Keratinocyte (primary cell): ENCODE results near the gene SLC38A3. TPM values are rescaled to one million over a fixed set of nuclear protein-coding genes. Genes with fewer than 3 reads are reported as not detected.
A peak's percentile ranks its signal among the peaks of the same experiment; 100 is the strongest.

Experiments used
- DNase-seq: peaks from one replicate; pipeline ENCODE4 v3.0.0-alpha.2; 2011; ENCODE audit warnings: low read depth, missing footprints, low spot score
- FAIRE-seq: peaks from 2 replicates; lab custom pipeline; 2011; peaks lifted over from hg19 to GRCh38; lab: Jason Lieb, UNC
- H2AFZ ChIP-seq: 2 replicates; pipeline ENCODE4 v1.6.0; 2012; ENCODE audit warnings: low read length, control low read depth, inconsistent platforms; ENCODE audit not compliant: control insufficient read depth
- H3K27ac ChIP-seq: 2 replicates; pipeline ENCODE4 v1.5.1; 2011; ENCODE audit warnings: low read length; ENCODE audit not compliant: control insufficient read depth, insufficient read depth
- H3K27me3 ChIP-seq: 3 replicates; pipeline ENCODE4 v1.6.0; 2011; ENCODE audit warnings: low read length; ENCODE audit not compliant: control insufficient read depth, insufficient read depth; ENCODE audit errors: extremely low read depth
- H3K36me3 ChIP-seq, 2 experiments: 2 replicates in 1 of 2; 3 replicates in 1 of 2; pipeline ENCODE4 v1.5.1; 2011; ENCODE audit warnings: low read length in 2 of 2, mild to moderate bottlenecking in 1 of 2; ENCODE audit not compliant: control insufficient read depth in 2 of 2, insufficient read depth in 2 of 2; ENCODE audit errors: extremely low read depth in 1 of 2
- H3K4me1 ChIP-seq: 3 replicates; pipeline ENCODE4 v1.5.1; 2011; ENCODE audit warnings: low read length; ENCODE audit not compliant: control insufficient read depth, insufficient read depth; ENCODE audit errors: extremely low read depth
- H3K4me2 ChIP-seq: 3 replicates; pipeline ENCODE4 v1.6.0; 2011; ENCODE audit warnings: low read depth, low read length; ENCODE audit not compliant: control insufficient read depth, insufficient read depth; ENCODE audit errors: extremely low read depth
- H3K4me3 ChIP-seq, 3 experiments: fragments of 200-600 bp in 1 of 3; sonication (generic) in 1 of 3; 2 replicates in 2 of 3; 3 replicates in 1 of 3; pipeline ENCODE4 v1.5.1; 2011 to 2016; ENCODE audit warnings: low read length in 3 of 3, mild to moderate bottlenecking in 3 of 3, control low read depth in 2 of 3, inconsistent platforms in 1 of 3, low read depth in 1 of 3, mixed read lengths in 1 of 3, mixed run types in 1 of 3, moderate library complexity in 1 of 3; ENCODE audit not compliant: control insufficient read depth in 2 of 3, insufficient read depth in 2 of 3; ENCODE audit errors: extremely low read depth in 1 of 3
- H3K79me2 ChIP-seq: 2 replicates; pipeline ENCODE4 v1.6.0; 2012; ENCODE audit warnings: low read length; ENCODE audit not compliant: control insufficient read depth, insufficient read depth
- H3K9ac ChIP-seq: 3 replicates; pipeline ENCODE4 v1.6.0; 2011; ENCODE audit warnings: low read length; ENCODE audit not compliant: control insufficient read depth, insufficient read depth; ENCODE audit errors: extremely low read depth
- H3K9me1 ChIP-seq: 3 replicates; pipeline ENCODE4 v1.6.0; 2011; ENCODE audit warnings: low read length; ENCODE audit not compliant: control insufficient read depth, insufficient read depth; ENCODE audit errors: extremely low read depth
- H3K9me3 ChIP-seq: 2 replicates; pipeline ENCODE4 v1.5.1; 2012; ENCODE audit warnings: low read depth, low read length; ENCODE audit not compliant: control insufficient read depth
- H4K20me1 ChIP-seq: 3 replicates; pipeline ENCODE4 v1.6.0; 2011; ENCODE audit warnings: low read length; ENCODE audit not compliant: control insufficient read depth, insufficient read depth; ENCODE audit errors: extremely low read depth
- CTCF ChIP-seq, 3 experiments: IDR thresholded peaks in 1 of 3; conservative IDR thresholded peaks in 1 of 3; optimal IDR thresholded peaks in 1 of 3; 2 replicates in 2 of 3; 3 replicates in 1 of 3; pipeline versions ENCODE3 to v1.5.1; 2011; ENCODE audit warnings: low read length in 3 of 3, mild to moderate bottlenecking in 3 of 3, moderate library complexity in 2 of 3, control low read depth in 1 of 3, inconsistent platforms in 1 of 3; ENCODE audit not compliant: insufficient read depth in 2 of 3; ENCODE audit errors: extremely low read depth in 1 of 3
- EZH2 ChIP-seq: IDR thresholded peaks from one replicate; pipeline ENCODE4 v1.6.1; 2012; ENCODE audit warnings: inconsistent platforms, mild to moderate bottlenecking, low read length, moderate library complexity
- dilution Hi-C: fragments of 300-500 bp; cut with MboI; formaldehyde crosslinking; loops from one replicate; pipeline ENCODE4 v1.7.0; 2020; ENCODE audit warnings: low sequenced_read_pairs; ENCODE audit not compliant: extremely low pct_ligation_motif_present
- polyA plus RNA-seq, 5 experiments: library from polyadenylated mRNA; depleted of rRNA in 3 of 5; stranded (reverse) in 3 of 5; stranded (forward) in 1 of 5; unstranded in 1 of 5; fragments of >200 nt; gene quantifications; 1 replicate in 1 of 5; 2 replicates in 3 of 5; 3 replicates in 1 of 5; pipeline versions ENCODE4 v1.2.1 to v1.2.3, GENCODE V29; 2011 to 2012; ENCODE audit warnings: missing spikeins in 2 of 5, low read depth in 1 of 5, low replicate concordance in 1 of 5

SLC38A3 gene
- polyA plus RNA-seq, 1 donor (not counting 4 experiments of a cell fraction or from before 2014, with no cell fraction given): not detected

GRCh38 chr3:50203113-50203808 is 1.8 kb upstream of the SLC38A3 start:
- Histone ChIP-seq H3K9me3 (no peaks in the 10 kb centered on the region), H3K36me3 (no peaks in the 10 kb centered on the region), H3K79me2 (no peaks in the 10 kb centered on the region), H3K4me3 (no peak overlapping the region), H3K27me3 (peaks cover 63% of the 10 kb centered on the region), H3K4me1 (peaks cover 9% of the 10 kb centered on the region), H3K4me2 (no peak overlapping the region), H3K27ac (no peak overlapping the region), H3K9me1 (no peaks in the 10 kb centered on the region), H3K9ac (no peak overlapping the region), H4K20me1 (no peaks in the 10 kb centered on the region), H2AFZ (no peak overlapping the region)
- dilution Hi-C loops: no loop called here
- no peak for FAIRE-seq
- TF ChIP-seq EZH2 (no peak), CTCF (optimal IDR thresholded peaks at IDR 0.05 in 1 of 3, IDR thresholded peaks at IDR 0.05 in 1 of 3, conservative IDR thresholded peaks at IDR 0.05 in 1 of 3; ENCODE audit: extremely low read depth in 1 of 3, insufficient read depth in 2 of 3, low read length in 3 of 3) (no peak)
- DNase-seq: no peak

GRCh38 chr3:50203809-50204803 is 965 bp upstream of the SLC38A3 start:
- H3K36me3 ChIP-seq: no peaks in the 10 kb centered on the region
- H3K4me3 ChIP-seq: no peak overlapping the region
- dilution Hi-C loops: no loop called here
- H3K27ac ChIP-seq: no peak overlapping the region
- no peak for TF ChIP-seq CTCF (optimal IDR thresholded peaks at IDR 0.05 in 1 of 3, IDR thresholded peaks at IDR 0.05 in 1 of 3, conservative IDR thresholded peaks at IDR 0.05 in 1 of 3; ENCODE audit: extremely low read depth in 1 of 3, insufficient read depth in 2 of 3, low read length in 3 of 3)
- peak; percentile 35 for TF ChIP-seq EZH2
- FAIRE-seq (no peak), DNase-seq (no peak)
- no peaks in the 10 kb centered on the region for H3K9me1 ChIP-seq
- H2AFZ ChIP-seq: no peak overlapping the region
- peaks cover 63% of the 10 kb centered on the region for H3K27me3 ChIP-seq
- H3K4me2 ChIP-seq: no peak overlapping the region
- peaks cover 9% of the 10 kb centered on the region for H3K4me1 ChIP-seq
- H3K9ac ChIP-seq: no peak overlapping the region
- H4K20me1 ChIP-seq: no peaks in the 10 kb centered on the region
- no peaks in the 10 kb centered on the region for H3K79me2 ChIP-seq
- H3K9me3 ChIP-seq: no peaks in the 10 kb centered on the region
